Measurements from ENCODE around the gene BMP6.
A peak's percentile ranks its signal among the peaks of the same experiment; 100 is the strongest.

BMP6 gene

DNA sequence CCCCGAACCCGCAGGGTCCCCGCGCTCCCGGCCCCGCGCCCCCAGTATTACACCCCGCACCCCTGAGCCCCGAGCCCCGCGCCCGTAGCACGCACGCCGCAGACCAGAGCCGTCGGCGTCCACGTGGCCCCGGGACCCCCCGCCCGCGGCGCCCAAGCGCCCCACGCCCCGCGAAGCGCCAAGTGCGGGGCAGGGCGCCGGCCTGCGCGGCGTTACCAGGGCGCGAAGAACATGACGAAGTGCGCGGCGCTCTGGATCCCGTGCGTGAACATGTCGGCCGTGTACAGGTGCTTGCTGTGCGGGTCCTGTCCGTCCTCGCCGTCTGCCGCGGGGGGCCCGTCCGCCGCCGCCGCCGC is 184.4 kb downstream of the BMP6 start:
- DNase-seq = peak; percentile 68

DNA sequence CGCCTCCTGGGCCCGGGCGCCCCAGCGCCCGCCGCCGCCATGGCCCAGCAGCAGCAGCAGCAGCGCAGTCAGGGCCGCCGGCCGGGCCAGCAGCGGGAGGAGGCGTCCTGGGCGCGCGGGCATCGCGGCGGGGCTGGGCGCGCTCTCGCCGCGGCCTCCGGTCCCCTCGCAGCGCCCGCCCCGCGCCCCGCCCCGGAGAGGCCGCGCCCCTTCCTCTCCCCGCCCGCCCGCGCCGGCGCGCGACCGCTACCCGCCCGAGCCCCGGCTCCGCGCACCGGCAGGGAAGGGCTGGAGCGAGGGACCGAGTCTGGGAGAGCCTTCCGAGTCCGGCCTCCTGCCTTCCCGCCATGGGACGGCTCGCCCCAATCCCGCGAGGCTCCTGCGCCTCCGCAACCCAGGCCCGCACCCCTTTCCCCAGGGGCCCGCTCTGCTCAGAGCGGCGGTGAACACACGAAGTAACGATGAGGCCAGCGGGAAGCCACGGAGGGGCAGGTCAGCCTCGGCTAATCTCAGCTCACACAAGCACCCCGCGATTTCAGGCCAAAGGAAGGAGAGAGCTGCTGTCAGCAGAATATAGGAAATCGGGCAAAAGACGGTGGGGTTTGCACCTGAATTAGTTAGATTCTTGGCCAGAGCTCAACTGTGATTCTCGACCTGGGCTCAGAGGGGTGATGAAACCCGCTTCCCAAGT is 184.9 kb downstream of the BMP6 start, which contains the start of gene TXNDC5:
Gene TXNDC5, minus strand, starts transcription at position 135 of the 691 bp plus-strand sequence. Its CDS starts 12 bp downstream, at position 123.
- peak; percentile 90 for DNase-seq

DNA sequence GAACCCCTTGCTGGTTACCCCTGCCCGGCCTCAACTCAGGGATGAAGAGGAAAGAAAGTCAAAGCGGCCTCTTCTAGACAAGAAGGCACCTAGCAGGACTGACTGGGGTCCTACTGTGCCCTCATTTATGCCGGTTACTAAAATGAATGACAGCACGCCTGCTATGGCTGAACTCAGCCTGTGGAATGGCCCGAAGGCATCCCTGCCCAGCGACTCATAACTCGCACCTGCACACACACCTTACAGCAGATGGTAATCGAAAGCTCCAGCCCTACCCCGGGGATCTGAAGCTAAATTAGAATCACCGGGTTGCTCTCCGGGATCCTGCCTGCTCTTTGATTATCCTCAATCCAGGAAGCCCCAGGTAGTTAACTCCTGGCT is 185.4 kb downstream of the BMP6 start:
- no peak for DNase-seq

DNA sequence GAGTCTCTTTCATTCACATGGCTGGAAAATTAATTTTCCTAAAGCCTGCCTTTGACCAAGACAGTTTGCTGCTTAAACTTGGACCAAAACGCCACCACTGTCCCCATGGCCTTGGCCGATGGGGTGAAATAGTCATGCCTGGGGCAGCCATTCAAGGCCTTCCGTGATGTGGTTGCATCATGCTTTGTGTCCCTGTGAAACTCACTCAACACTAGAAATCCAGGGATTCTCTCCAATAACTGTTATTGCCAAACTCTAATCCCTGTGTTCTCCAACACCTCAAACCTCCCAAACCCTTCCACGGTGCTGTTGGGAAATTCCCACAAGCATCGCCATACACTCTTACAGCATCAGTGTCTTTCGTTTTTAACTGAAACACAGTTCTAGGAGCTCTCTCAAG is 186.1 kb downstream of the BMP6 start:
- no peak for DNase-seq

DNA sequence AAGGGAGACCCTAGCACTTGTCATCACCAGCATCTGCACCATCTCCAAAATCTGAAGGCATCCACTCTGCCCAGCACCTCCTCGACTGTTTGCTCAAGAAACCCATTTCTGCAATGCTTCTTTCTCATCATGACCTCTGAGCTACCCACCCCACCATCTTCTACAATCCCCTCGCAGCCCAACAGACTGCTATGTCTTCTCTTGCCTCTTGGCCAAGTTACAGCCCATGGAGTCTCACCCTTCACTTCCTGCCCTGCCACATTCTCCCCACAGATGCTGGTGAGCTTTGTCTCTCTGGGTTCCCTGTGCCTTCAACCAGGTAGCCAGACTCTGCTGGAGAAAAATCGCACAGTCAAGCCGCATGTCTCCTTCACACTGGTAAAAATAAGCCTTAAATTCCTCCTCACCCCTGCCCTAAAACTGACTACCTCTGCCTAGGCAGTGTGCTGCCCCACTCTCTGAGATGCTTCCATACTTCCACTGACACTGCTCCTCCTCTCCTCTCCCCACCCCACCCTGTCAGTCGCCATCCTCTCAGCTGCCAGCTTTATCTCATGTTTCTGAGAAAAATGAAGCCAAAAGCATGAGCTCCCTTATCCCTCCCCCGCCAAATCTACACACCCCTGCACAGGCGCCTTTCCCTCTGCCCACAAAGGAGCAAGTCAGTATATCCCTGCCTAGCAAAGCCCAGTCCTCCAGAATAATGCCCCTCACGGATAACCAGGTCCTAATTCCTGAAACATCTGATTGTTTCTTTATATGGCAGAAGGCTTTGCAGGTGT is 187.0 kb downstream of the BMP6 start:
- DNase-seq = no peak

DNA sequence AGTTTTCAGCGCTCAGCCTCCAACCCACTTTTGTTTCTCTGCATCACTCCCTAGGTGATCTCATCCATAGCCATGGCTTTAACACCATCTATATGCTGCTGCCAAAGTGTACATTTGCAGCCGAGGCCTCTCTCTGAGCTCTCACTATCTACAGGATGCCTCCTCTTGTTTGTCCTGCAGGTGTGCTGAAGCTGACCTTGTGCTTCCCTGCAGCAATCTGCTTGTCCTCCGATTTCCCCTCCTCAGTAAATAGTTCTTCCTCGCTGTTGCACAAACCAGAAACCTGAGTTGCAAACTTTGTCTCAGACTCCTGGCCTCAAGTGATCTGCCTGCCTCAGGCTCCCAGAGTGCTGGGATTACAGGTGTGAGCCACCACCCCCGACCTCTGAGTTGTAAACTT is 188.4 kb downstream of the BMP6 start:
- no peak for DNase-seq

DNA sequence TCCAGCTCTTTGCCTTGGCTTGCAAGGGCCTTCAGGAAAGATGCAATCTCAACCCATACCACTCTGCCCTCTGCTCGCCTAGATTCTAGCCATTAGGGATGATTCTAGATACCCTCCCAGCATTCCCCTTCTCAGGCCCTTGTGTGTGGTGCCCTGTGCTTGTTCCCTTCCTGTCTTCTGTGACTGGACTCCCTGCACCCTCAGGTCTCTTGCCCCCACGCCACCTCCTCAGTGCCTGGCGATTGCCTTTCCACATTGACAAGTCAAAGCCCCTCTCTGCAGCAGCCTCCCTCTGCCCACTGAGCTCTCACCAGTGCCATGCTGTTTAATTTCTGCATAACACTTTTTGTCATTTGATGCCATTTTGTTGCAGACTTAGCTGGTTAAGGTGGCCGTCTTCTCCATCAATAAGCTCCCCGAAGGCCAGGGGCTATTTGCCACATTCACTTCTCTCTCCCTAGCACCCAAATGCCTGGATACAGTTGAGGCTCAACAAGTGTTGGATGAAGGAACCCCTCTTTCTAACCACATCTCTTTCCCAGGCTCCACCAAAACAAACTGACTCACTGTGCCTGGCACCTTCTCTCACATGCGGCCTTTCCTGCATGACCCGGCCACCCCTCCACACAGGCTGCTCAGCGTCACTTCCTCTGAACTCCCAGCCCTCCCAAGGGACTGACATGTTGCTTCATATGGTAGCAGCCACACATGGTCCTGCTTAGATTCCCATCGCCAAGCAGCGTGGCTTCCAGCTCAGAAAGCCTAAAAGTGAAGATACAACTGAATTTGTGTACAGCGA is 189.3 kb downstream of the BMP6 start:
- DNase-seq = no peak

DNA sequence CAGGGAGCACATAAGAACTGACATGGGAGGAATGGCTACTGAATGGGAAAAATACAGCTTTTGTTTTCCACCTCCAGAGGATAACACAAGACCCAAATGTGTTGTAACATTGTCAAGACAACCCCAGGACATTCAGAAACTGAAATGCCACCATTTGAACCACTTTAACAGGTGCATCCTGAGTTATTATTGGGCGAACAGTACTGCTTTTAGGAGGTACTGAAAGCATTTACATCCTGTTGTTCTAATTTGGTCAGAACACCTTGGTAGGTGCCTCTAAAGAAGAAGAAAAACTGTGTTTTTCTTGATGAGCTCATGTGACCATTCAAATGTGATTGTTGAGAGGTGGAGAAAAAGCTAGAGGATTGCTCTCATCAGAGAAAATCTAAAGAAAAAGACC is 191.1 kb downstream of the BMP6 start:
- no peak for DNase-seq

DNA sequence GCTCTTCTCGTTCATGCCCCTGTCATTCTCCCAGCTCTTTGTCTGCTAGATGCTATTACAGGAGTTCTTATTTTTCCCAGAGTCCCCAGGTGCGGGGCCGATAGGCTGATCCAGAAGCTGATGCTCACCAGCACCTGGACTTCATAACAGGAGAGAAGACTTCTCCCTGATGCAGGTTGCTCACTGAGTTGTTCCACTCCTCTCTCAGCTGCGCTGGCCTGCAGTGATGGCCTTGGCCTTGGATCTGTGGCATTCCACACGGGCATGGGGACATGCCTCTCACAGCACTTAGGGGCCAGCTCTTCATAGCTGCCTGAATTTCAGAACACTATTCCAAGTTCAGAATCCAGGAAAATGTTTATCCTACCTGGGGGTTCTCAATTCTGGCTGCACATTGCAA is 191.8 kb downstream of the BMP6 start:
- DNase-seq = no peak

DNA sequence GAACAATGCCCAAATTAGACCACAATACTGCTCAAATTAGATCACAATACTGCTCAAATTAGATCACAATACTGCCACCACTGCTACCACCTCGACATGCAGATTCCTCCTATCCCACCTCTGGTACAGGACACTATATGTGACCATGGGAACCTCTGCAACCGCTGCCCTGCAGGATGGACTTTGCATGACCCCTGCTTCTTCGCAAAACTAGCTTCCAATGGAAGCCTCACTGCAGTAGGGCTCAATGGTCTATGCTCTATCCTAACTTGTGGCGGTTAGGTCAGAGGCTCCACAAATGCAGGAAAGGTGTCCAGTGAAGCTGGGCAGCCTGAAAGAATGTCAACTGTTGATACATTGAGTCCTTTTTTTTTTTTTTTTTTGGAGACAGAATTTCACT is 192.5 kb downstream of the BMP6 start:
- DNase-seq = no peak

DNA sequence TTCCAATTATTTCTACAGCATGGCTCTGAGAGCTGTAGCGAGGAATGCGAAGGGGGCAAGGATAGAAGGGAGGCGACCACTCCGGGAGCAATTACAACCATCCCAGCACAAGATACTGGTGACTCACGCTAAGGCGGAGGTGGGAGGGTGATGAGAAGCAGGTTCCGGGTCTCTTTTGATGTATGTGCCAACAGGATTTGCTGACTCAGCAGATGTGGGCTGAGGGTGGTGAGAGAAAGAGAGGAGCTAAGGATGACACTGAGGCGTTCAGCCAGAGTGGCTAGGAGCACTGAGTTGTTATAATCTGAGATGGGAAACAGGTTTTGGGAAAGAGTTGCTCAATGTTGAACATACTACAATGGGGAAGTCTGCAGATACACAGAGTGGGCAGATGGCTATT is 194.0 kb downstream of the BMP6 start:
- peak; percentile 81 for DNase-seq

DNA sequence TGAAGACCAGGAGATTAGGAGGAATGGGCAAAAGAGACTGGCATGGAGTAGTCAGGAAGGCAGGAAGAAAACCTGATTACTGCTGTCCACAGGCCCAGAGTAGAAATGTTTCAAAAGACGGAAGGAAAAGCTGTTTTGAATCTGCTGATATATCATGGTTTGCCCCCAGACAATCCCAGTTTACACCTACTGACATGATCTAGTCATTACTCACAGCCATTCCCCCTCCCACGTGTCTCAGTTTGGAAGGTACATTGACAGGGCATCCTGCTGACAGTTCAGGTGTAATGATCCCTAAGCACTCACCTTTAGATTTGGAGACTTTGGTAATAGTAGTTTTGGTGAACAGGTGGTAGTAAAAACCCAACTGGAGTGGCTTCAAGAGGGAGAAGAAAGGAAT is 194.5 kb downstream of the BMP6 start:
- DNase-seq = no peak

DNA sequence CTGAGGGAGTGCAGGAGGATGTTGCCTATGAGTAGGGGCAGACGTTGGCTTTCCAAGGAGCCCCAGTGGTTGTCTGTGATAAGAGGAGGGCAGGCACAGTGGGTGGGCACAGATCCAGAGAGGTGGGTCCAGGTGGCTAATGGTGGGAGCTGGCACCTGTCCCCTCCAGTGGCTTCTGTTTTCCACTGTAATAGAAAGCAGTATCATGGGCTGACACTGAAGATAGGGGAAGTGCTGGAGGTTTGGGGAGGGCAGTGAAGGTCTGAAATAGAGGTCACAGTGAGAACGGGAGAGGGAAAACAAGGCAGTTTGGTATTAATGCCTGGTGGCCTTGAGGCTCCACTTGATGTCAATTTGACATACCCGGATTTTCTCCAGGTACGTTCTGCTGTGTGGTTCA is 195.1 kb downstream of the BMP6 start:
- no peak for DNase-seq

DNA sequence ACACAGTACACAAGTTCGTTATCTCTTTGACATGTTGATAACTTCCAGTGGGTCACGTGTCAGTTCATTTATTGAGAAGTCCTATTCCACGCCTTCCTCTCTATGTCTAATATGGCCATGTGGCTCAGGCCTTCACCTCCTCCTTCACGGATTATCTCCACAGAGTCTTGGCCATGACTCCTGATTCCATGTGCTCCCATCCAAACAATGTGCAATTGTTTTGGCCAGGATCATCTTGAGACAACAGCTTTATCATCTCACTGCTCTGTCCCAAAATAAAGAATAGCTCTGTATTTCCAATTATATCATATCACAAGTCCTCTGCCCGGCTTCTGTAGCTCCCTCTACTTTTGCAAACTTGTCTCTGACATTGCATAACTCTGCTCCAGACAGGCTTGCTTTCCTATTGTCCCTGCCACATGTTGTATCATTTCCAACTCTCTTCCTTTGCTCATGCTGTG is 195.8 kb downstream of the BMP6 start:
- DNase-seq = no peak

DNA sequence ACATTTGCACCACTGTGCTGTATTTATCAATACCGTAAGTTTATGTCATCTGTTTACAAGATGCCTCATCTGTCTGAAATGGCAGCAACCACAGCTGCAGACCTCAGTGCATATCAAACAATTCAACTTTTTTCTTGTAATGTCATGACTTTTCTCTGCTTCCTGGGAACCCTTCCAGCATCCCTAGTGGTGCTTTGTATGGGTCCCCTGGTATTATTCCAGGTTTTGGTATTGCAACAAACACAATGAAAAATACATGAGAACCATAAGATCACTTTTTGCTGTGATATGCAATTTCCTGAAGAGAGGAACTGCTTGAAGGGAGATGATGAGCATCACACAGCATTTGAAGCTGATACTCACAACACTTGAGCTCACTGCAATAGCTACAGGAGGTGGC is 196.7 kb downstream of the BMP6 start:
- DNase-seq = no peak

DNA sequence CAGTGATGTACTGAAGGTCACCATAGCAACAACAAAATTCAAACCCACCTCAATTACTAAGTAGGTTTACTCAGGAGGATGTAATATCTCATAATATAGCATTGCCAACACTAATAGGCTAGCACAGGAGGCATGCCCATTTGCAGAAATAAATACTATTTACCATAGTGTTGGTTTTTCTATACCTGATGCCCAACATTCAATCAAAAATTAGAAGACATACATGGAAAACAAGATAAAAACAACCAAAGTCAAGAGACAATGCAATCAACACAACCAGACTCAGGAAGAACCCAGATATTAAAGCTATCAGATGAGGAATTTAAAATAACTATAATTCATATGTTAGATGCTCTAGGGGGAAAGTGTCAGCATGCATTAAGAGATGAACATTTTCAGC is 199.0 kb downstream of the BMP6 start:
- DNase-seq = no peak

All from activated effector memory CD4-positive, alpha-beta T cell treated with anti-CD3 and anti-CD28 coated beads, Interleukin-2, amount 50 U/mL, for 16 hours (primary cell).